ENCODE measurements around the gene LENG1.

GRCh38 chr19:54149021-54149812, 10.3 kb downstream of the LENG1 start:
- TF ChIP-seq RAD21 (IDR thresholded peaks at IDR 0.05; ENCODE audit: low read depth) (no peak), EP300 (IDR thresholded peaks at IDR 0.05; ENCODE audit: borderline replicate concordance) (no peak), CEBPB (IDR thresholded peaks at IDR 0.05) (no peak), FOXM1 (IDR thresholded peaks at IDR 0.05; ENCODE audit: borderline replicate concordance, low read depth) (no peak), TAF1 (IDR thresholded peaks at IDR 0.05; ENCODE audit: low read depth) (no peak), CREB1 (IDR thresholded peaks at IDR 0.05; ENCODE audit: low read depth) (no peak), ZBTB7A (IDR thresholded peaks at IDR 0.05; ENCODE audit: low read depth) (no peak), REST (IDR thresholded peaks at IDR 0.05; ENCODE audit: low read depth) (no peak)

All from Ishikawa (cell line).